Measurements from ENCODE around the gene PTPRT.

PTPRT gene

GRCh38 chr20:42368910-42369309, 820.8 kb downstream of the PTPRT start:
- Histone ChIP-seq H4K8ac (ENCODE audit: low read length) (no peak overlapping the region), H2BK5ac (ENCODE audit: low read depth, low read length, poor library complexity, severe bottlenecking) (no peak overlapping the region)
- 50% methylated on average over 3 of the region's 3 CpGs for WGBS

DNA sequence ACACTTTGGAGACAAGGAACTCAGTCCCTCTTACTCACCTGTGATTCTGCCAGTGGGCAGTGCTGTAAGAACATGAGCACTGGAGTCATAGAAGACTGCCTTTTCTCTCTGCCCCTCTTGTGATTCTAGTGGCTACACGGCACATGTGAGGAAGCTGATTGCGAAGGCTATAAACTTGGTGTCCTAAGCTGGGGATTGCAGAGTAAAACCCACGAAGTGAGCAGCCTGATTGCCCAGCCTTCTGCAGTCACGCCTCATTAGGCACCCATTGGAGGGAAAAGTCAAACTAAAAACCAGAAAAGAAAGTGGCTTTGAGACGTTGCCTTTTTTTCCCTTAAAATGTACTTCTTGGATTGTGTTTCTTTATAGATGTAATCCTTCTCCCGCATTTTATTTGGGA, 823.1 kb downstream of the PTPRT start:
- no peak overlapping the region for H2BK15ac ChIP-seq (ENCODE audit: low read depth, poor library complexity, severe bottlenecking)
- H3K27me3 ChIP-seq (ENCODE audit: control insufficient read depth in 1 of 2, insufficient read depth in 1 of 2, low read length in 2 of 2): no peaks in the 10 kb centered on the region
- 50% methylated on average over 6 of the region's 6 CpGs for WGBS
- H3K9ac ChIP-seq (ENCODE audit: low read length): no peak overlapping the region
- no peaks in the 10 kb centered on the region for H3K4me1 ChIP-seq (ENCODE audit: control insufficient read depth, insufficient read depth, low read depth, low read length)
- H3K36me3 ChIP-seq (ENCODE audit: control insufficient read depth in 1 of 2, insufficient read depth in 2 of 2, low read depth in 1 of 2, low read length in 2 of 2): no peaks in the 10 kb centered on the region
- H4K8ac ChIP-seq (ENCODE audit: low read length): no peak overlapping the region
- H3K4ac ChIP-seq (ENCODE audit: low read depth in 1 of 2, low read length in 2 of 2): no peak overlapping the region
- no peak overlapping the region for H2AK5ac ChIP-seq (ENCODE audit: low read length, severe bottlenecking)
- H3K4me2 ChIP-seq (ENCODE audit: low read length, poor library complexity, severe bottlenecking): no peak overlapping the region
- DNase-seq: no peak
- no peak overlapping the region for H2BK5ac ChIP-seq (ENCODE audit: low read depth, low read length, poor library complexity, severe bottlenecking)
- H3K79me1 ChIP-seq (replicated peaks; ENCODE audit: low read length, poor library complexity, severe bottlenecking): no peaks in the 10 kb centered on the region
- no peak overlapping the region for H3K23ac ChIP-seq (ENCODE audit: low read length in 2 of 2)
- H4K91ac ChIP-seq (ENCODE audit: low read length): no peak overlapping the region
- no peak overlapping the region for H3K14ac ChIP-seq (ENCODE audit: low read length in 2 of 2)
- no peak overlapping the region for H3K4me3 ChIP-seq (ENCODE audit: insufficient read depth in 1 of 2, low read depth in 1 of 2, low read length in 2 of 2)
- H2BK120ac ChIP-seq (ENCODE audit: low read depth, low read length): no peak overlapping the region
- no peaks in the 10 kb centered on the region for H3K9me3 ChIP-seq (ENCODE audit: control insufficient read depth, low read length)
- no peak overlapping the region for H2AFZ ChIP-seq (ENCODE audit: low read depth, low read length)
- no peak overlapping the region for H3K27ac ChIP-seq (ENCODE audit: low read length, poor library complexity, severe bottlenecking)
- H3K18ac ChIP-seq (ENCODE audit: low read depth in 1 of 2, low read length in 2 of 2): no peak overlapping the region
- no peak overlapping the region for H2BK12ac ChIP-seq (ENCODE audit: low read length in 2 of 2)

More at GRCh38 chr20:42368910-42369309, 820.8 kb downstream of the PTPRT start:
- no peak overlapping the region for H3K4ac ChIP-seq (ENCODE audit: low read depth in 1 of 2, low read length in 2 of 2)
- H3K79me1 ChIP-seq (replicated peaks; ENCODE audit: low read length, poor library complexity, severe bottlenecking): no peaks in the 10 kb centered on the region
- DNase-seq: no peak
- no peak overlapping the region for H2BK12ac ChIP-seq (ENCODE audit: low read length in 2 of 2)
- no peak overlapping the region for H4K91ac ChIP-seq (ENCODE audit: low read length)
- no peak overlapping the region for H3K9ac ChIP-seq (ENCODE audit: low read length)
- H2BK120ac ChIP-seq (ENCODE audit: low read depth, low read length): no peak overlapping the region
- no peak overlapping the region for H3K23ac ChIP-seq (ENCODE audit: low read length in 2 of 2)
- no peaks in the 10 kb centered on the region for H3K36me3 ChIP-seq (ENCODE audit: control insufficient read depth in 1 of 2, insufficient read depth in 2 of 2, low read depth in 1 of 2, low read length in 2 of 2)
- no peak overlapping the region for H3K4me2 ChIP-seq (ENCODE audit: low read length, poor library complexity, severe bottlenecking)
- no peaks in the 10 kb centered on the region for H3K4me1 ChIP-seq (ENCODE audit: control insufficient read depth, insufficient read depth, low read depth, low read length)
- no peak overlapping the region for H2AK5ac ChIP-seq (ENCODE audit: low read length, severe bottlenecking)
- no peak overlapping the region for H2BK15ac ChIP-seq (ENCODE audit: low read depth, poor library complexity, severe bottlenecking)
- H3K27me3 ChIP-seq (ENCODE audit: control insufficient read depth in 1 of 2, insufficient read depth in 1 of 2, low read length in 2 of 2): no peaks in the 10 kb centered on the region
- H3K27ac ChIP-seq (ENCODE audit: low read length, poor library complexity, severe bottlenecking): no peak overlapping the region
- H3K14ac ChIP-seq (ENCODE audit: low read length in 2 of 2): no peak overlapping the region
- H3K9me3 ChIP-seq (ENCODE audit: control insufficient read depth, low read length): no peaks in the 10 kb centered on the region
- no peak overlapping the region for H3K18ac ChIP-seq (ENCODE audit: low read depth in 1 of 2, low read length in 2 of 2)
- no peak overlapping the region for H3K4me3 ChIP-seq (ENCODE audit: insufficient read depth in 1 of 2, low read depth in 1 of 2, low read length in 2 of 2)
- no peak overlapping the region for H2AFZ ChIP-seq (ENCODE audit: low read depth, low read length)

DNA sequence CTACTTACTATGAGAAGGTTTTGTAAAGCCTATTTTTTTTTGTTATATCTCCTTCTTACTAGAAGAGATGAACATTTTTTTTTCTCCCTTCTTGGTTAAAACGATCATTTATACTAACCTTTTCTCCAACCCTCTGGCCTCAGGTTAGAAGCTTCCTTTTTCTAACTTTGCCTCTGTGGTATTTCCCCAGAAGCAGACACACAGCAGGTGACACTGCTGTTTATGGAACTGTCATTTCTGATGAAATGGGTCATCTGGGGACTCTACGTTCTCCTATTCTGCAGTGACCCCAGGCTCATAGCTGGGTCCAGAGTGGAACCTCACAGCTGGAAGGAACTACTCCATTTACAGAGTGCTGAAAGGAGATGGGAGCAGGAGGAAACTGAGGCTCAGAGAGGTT, 825.3 kb downstream of the PTPRT start:
- H2BK120ac ChIP-seq (ENCODE audit: low read depth, low read length): no peak overlapping the region
- H3K23ac ChIP-seq (ENCODE audit: low read length in 2 of 2): no peak overlapping the region
- H4K8ac ChIP-seq (ENCODE audit: low read length): no peak overlapping the region
- no peak overlapping the region for H3K9ac ChIP-seq (ENCODE audit: low read length)
- no peaks in the 10 kb centered on the region for H3K27me3 ChIP-seq (ENCODE audit: control insufficient read depth in 1 of 2, insufficient read depth in 1 of 2, low read length in 2 of 2)
- no peak overlapping the region for H3K4ac ChIP-seq (ENCODE audit: low read depth in 1 of 2, low read length in 2 of 2)
- H3K4me1 ChIP-seq (ENCODE audit: control insufficient read depth, insufficient read depth, low read depth, low read length): no peaks in the 10 kb centered on the region
- H3K18ac ChIP-seq (ENCODE audit: low read depth in 1 of 2, low read length in 2 of 2): no peak overlapping the region
- no peak overlapping the region for H2BK12ac ChIP-seq (ENCODE audit: low read length in 2 of 2)
- H2AFZ ChIP-seq (ENCODE audit: low read depth, low read length): no peak overlapping the region
- H3K79me1 ChIP-seq (replicated peaks; ENCODE audit: low read length, poor library complexity, severe bottlenecking): no peaks in the 10 kb centered on the region
- no peak overlapping the region for H3K4me2 ChIP-seq (ENCODE audit: low read length, poor library complexity, severe bottlenecking)
- no peak overlapping the region for H4K91ac ChIP-seq (ENCODE audit: low read length)
- no peak overlapping the region for H2AK5ac ChIP-seq (ENCODE audit: low read length, severe bottlenecking)
- DNase-seq: no peak
- H3K14ac ChIP-seq (ENCODE audit: low read length in 2 of 2): no peak overlapping the region
- no peak overlapping the region for H3K4me3 ChIP-seq (ENCODE audit: insufficient read depth in 1 of 2, low read depth in 1 of 2, low read length in 2 of 2)
- H2BK15ac ChIP-seq (ENCODE audit: low read depth, poor library complexity, severe bottlenecking): no peak overlapping the region
- no peak overlapping the region for H3K27ac ChIP-seq (ENCODE audit: low read length, poor library complexity, severe bottlenecking)
- WGBS: 81% methylated on average over 1 of the region's 2 CpGs
- no peaks in the 10 kb centered on the region for H3K36me3 ChIP-seq (ENCODE audit: control insufficient read depth in 1 of 2, insufficient read depth in 2 of 2, low read depth in 1 of 2, low read length in 2 of 2)
- H2BK5ac ChIP-seq (ENCODE audit: low read depth, low read length, poor library complexity, severe bottlenecking): no peak overlapping the region
- no peaks in the 10 kb centered on the region for H3K9me3 ChIP-seq (ENCODE audit: control insufficient read depth, low read length)

DNA sequence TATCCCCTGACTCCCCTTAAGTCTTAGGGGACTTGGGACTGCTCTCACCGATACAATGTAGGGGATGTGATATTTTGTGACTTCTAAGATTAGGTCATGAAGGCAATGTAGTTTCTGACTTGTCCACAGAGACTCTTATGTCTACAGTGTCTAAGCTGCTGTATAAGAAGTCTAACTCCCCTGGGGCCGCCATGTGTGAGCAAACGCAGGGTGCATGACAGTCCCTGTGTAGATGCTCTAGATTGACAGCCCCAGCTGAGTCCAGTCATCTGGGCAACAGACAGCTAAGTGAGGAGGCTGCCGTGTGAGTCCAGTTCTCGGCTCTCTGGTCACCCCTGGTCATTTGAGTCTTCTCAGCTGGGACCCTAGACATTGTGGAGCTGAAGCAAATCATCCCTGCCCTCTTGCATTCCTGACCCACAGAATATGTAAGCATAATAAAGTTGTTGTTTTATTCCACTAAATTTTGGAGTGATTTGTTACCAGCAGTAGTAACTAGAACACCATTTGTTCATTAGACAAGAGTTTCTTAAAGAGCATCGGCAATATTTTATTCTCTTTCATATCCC, 828.2 kb downstream of the PTPRT start:
- Histone ChIP-seq H4K91ac (ENCODE audit: low read length) (no peak overlapping the region), H3K18ac (ENCODE audit: low read depth in 1 of 2, low read length in 2 of 2) (no peak overlapping the region), H3K27me3 (ENCODE audit: control insufficient read depth in 1 of 2, insufficient read depth in 1 of 2, low read length in 2 of 2) (no peaks in the 10 kb centered on the region), H2BK5ac (ENCODE audit: low read depth, low read length, poor library complexity, severe bottlenecking) (no peak overlapping the region), H4K8ac (ENCODE audit: low read length) (no peak overlapping the region), H3K4me2 (ENCODE audit: low read length, poor library complexity, severe bottlenecking) (no peak overlapping the region), H2AFZ (ENCODE audit: low read depth, low read length) (no peak overlapping the region), H3K9ac (ENCODE audit: low read length) (no peak overlapping the region), H3K9me3 (ENCODE audit: control insufficient read depth, low read length) (no peaks in the 10 kb centered on the region), H2AK5ac (ENCODE audit: low read length, severe bottlenecking) (no peak overlapping the region), H3K14ac (ENCODE audit: low read length in 2 of 2) (no peak overlapping the region), H3K4ac (ENCODE audit: low read depth in 1 of 2, low read length in 2 of 2) (no peak overlapping the region), H3K79me1 (replicated peaks; ENCODE audit: low read length, poor library complexity, severe bottlenecking) (no peaks in the 10 kb centered on the region), H3K36me3 (ENCODE audit: control insufficient read depth in 1 of 2, insufficient read depth in 2 of 2, low read depth in 1 of 2, low read length in 2 of 2) (no peaks in the 10 kb centered on the region), H2BK120ac (ENCODE audit: low read depth, low read length) (no peak overlapping the region), H2BK12ac (ENCODE audit: low read length in 2 of 2) (no peak overlapping the region), H3K27ac (ENCODE audit: low read length, poor library complexity, severe bottlenecking) (no peak overlapping the region), H3K4me3 (ENCODE audit: insufficient read depth in 1 of 2, low read depth in 1 of 2, low read length in 2 of 2) (no peak overlapping the region), H2BK15ac (ENCODE audit: low read depth, poor library complexity, severe bottlenecking) (no peak overlapping the region), H3K4me1 (ENCODE audit: control insufficient read depth, insufficient read depth, low read depth, low read length) (no peaks in the 10 kb centered on the region), H3K23ac (ENCODE audit: low read length in 2 of 2) (no peak overlapping the region)
- 70% methylated on average over 5 of the region's 6 CpGs for WGBS
- DNase-seq: no peak
